SHP77 (cell line): ENCODE measurements around the gene HBZ.
A peak's percentile ranks its signal among the peaks of the same experiment; 100 is the strongest.
"Not testable (repeated sequence)": the region's sequence is repeated elsewhere in the genome, so short reads cannot be mapped to it uniquely, and the experiment has no call there.

Experiments
- DNase-seq, 2 experiments: peaks; one replicate each; lab custom pipeline; 2025; lab: John Stamatoyannopoulos, UW

HBZ gene

DNA sequence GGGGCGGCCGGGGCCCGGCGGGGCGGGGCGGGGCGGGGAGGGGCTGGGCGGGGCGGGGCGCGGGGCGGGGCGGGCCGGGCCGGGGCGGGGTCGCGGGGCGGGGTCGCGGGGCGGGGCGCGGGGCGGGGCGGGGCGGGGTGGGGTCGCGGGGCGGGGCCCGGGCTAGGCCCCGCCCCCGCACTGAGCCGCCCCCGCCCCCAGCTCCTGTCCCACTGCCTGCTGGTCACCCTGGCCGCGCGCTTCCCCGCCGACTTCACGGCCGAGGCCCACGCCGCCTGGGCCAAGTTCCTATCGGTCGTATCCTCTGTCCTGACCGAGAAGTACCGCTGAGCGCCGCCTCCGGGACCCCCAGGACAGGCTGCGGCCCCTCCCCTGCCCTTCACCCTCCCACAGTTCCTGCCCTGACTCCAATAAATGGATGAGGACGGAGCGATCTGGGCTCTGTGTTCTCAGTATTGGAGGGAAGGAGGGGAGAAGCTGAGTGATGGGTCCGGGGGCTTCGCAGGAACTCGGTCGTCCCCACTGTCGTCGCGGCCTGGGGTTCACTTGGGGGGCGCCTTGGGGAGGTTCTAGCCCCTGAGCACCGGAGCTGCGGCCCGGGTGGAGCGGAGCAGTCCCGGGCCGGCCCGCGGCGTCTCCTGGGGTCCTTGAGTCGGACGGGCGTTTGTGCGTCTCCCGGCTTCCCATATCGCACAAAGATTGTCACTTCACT is 12.5 kb downstream of the HBZ start:
- no peak for DNase-seq

DNA sequence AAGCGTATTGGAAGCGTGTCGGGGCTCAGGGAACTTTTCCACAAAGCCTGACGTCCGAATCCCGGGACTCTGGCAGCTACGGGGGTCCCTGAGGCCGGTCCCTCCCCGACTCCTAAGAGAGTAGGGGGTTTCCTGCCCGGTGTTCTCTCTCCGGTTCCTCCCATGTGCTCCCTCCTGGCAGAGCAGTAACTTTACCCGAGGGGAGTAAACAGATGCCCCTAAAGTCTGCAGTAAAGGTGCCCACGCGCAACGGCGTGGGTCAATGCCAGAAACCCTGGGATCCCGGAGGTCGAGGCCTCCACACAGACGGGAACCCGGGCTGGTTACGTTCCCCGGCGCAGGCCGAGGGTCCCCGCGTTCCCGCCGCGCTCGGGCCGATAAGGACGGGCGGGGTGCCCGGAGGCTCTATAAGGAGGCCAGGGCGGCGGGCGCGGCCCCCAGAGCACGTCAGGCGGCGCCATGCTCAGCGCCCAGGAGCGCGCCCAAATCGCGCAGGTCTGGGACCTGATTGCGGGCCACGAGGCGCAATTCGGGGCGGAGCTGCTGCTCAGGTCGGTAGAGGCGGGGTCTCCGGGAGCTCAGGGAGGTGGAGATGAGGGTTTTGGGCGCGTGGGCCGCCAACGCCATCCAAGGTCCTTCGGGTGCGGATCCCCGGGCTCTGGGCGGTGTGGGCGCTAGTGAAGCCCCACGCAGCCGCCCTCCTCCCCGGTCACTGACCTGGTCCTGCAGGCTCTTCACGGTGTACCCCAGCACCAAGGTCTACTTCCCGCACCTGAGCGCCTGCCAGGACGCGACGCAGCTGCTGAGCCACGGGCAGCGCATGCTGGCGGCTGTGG is 13.3 kb downstream of the HBZ start, which contains the start of gene HBM:
HBM (plus strand) TSS at position 440 of the 836 bp plus-strand sequence; CDS start at position 460, 20 bp downstream.
- DNase-seq, result no peak

DNA sequence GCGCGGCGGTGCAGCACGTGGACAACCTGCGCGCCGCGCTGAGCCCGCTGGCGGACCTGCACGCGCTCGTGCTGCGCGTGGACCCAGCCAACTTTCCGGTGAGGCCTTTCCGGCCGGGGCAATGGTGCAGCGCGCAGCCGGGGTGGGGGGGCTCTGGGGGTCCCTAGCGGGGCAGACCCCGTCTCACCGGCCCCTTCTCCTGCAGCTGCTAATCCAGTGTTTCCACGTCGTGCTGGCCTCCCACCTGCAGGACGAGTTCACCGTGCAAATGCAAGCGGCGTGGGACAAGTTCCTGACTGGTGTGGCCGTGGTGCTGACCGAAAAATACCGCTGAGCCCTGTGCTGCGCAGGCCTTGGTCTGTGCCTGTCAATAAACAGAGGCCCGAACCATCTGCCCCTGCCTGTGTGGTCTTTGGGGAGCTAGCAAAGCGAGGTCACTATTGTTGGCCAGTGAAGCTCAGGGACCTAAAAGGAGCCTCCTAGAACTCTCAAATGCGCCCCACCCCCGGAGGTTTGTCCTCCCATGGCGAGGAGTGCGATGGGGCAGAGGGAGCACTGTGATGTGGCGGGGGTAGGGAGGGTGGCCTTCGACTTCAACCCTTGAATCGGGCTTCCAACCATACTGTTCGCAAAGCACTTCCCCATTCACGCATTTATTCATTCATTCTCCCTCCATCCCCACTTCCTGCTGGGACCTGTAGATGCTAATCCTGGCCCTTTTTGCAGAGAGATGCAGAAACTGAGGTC is 14.1 kb downstream of the HBZ start:
- no peak for DNase-seq

DNA sequence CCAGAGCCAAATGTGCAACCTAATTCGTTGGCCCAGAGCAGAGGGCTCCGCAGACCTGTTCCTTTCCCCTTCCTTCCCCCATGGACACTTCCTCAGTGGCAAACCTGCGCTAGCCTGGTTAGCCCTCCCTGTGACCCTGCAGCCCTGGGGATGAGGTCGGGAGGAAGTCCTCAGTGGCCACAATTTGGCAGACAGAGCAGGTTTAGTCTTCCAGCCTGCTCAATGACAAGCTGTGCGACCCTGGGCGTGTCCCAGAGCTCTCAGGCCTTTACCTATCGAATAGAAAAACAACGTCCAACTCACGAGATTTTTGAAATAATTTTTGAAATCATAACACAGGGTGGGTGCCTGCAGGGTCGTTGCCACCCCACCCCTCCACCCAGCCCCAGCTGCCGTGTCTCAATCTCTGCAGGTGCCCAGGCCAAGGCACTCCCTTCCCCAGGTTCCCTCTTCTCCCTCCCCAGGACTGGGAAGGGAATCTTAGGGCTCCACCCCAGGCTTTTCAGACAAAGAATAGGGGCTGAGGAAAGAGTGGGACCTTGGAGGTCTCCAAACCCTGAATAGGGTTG is 14.8 kb downstream of the HBZ start:
- no peak for DNase-seq

DNA sequence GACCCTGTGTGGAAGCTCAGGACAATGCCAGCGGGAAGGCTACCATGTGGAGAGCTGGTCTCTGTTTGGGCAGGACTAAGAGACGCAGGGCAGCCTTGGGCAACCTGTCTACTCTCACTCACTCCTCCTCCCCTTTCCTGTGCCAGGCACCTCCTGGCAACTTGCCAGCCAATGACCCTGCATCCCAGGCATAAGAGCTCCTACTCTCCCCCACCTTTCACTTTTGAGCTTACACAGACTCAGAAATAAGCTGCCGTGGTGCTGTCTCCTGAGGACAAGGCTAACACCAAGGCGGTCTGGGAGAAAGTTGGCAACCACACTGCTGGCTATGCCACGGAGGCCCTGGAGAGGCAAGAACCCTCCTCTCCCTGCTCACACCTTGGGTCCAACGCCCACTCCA is 16.0 kb downstream of the HBZ start:
- DNase-seq, result peak in 1 of 2 experiments; percentile 46

DNA sequence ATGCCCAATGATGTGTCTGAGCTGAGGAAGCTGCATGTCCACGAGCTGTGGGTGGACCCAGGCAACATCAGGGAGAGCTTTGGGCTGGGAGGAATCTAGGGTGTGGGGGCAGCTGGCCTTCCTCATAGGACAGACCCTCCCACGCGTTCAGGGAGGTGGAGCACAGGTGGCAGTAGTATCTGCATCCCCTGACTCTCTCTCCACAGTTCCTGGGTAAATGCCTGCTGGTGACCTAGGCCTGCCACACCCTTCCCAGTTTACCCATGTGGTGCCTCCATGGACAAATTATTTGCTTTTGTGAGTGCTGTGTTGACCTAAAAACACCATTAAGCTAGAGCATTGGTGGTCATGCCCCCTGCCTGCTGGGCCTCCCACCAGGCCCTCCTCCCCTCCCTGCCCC is 16.6 kb downstream of the HBZ start:
- DNase-seq, result no peak

DNA sequence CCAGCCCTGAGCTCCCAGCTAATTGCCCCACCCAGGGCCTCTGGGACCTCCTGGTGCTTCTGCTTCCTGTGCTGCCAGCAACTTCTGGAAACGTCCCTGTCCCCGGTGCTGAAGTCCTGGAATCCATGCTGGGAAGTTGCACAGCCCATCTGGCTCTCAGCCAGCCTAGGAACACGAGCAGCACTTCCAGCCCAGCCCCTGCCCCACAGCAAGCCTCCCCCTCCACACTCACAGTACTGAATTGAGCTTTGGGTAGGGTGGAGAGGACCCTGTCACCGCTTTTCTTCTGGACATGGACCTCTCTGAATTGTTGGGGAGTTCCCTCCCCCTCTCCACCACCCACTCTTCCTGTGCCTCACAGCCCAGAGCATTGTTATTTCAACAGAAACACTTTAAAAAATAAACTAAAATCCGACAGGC is 17.7 kb downstream of the HBZ start:
- not testable (repeated sequence) for DNase-seq

DNA sequence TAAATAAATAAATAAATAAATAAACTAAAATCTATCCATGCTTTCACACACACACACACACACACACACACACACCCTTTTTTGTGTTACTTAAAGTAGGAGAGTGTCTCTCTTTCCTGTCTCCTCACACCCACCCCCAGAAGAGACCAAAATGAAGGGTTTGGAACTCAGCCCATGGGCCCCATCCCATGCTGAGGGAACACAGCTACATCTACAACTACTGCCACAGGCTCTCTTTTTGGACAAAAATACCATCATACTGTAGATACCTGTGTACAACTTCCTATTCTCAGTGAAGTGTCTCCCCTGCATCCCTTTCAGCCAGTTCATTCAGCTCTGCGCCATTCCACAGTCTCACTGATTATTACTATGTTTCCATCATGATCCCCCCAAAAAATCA is 18.3 kb downstream of the HBZ start:
- no peak for DNase-seq

DNA sequence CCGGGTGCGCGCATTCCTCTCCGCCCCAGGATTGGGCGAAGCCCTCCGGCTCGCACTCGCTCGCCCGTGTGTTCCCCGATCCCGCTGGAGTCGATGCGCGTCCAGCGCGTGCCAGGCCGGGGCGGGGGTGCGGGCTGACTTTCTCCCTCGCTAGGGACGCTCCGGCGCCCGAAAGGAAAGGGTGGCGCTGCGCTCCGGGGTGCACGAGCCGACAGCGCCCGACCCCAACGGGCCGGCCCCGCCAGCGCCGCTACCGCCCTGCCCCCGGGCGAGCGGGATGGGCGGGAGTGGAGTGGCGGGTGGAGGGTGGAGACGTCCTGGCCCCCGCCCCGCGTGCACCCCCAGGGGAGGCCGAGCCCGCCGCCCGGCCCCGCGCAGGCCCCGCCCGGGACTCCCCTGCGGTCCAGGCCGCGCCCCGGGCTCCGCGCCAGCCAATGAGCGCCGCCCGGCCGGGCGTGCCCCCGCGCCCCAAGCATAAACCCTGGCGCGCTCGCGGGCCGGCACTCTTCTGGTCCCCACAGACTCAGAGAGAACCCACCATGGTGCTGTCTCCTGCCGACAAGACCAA is 20.0 kb downstream of the HBZ start, which contains the start of gene HBA2:
HBA2 (plus strand) TSS at position 503 of the 568 bp plus-strand sequence; CDS start at position 540, 37 bp downstream.
- not testable (repeated sequence) for DNase-seq

DNA sequence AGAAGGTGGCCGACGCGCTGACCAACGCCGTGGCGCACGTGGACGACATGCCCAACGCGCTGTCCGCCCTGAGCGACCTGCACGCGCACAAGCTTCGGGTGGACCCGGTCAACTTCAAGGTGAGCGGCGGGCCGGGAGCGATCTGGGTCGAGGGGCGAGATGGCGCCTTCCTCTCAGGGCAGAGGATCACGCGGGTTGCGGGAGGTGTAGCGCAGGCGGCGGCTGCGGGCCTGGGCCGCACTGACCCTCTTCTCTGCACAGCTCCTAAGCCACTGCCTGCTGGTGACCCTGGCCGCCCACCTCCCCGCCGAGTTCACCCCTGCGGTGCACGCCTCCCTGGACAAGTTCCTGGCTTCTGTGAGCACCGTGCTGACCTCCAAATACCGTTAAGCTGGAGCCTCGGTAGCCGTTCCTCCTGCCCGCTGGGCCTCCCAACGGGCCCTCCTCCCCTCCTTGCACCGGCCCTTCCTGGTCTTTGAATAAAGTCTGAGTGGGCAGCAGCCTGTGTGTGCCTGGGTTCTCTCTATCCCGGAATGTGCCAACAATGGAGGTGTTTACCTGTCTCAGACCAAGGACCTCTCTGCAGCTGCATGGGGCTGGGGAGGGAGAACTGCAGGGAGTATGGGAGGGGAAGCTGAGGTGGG is 20.9 kb downstream of the HBZ start:
- not testable (repeated sequence) for DNase-seq

DNA sequence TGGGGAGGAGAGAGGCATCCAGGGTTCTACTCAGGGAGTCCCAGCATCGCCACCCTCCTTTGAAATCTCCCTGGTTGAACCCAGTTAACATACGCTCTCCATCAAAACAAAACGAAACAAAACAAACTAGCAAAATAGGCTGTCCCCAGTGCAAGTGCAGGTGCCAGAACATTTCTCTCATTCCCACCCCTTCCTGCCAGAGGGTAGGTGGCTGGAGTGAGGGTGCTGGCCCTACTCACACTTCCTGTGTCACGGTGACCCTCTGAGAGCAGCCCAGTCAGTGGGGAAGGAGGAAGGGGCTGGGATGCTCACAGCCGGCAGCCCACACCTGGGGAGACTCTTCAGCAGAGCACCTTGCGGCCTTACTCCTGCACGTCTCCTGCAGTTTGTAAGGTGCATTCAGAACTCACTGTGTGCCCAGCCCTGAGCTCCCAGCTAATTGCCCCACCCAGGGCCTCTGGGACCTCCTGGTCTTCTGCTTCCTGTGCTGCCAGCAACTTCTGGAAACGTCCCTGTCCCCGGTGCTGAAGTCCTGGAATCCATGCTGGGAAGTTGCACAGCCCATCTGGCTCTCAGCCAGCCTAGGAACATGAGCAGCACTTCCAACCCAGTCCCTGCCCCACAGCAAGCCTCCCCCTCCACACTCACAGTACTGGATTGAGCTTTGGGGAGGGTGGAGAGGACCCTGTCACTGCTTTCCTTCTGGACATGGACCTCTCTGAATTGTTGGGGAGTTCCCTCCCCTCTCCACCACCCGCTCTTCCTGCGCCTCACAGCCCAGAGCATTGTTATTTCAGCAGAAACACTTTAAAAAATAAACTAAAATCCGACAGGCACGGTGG is 21.7 kb downstream of the HBZ start:
- not testable (repeated sequence) for DNase-seq

DNA sequence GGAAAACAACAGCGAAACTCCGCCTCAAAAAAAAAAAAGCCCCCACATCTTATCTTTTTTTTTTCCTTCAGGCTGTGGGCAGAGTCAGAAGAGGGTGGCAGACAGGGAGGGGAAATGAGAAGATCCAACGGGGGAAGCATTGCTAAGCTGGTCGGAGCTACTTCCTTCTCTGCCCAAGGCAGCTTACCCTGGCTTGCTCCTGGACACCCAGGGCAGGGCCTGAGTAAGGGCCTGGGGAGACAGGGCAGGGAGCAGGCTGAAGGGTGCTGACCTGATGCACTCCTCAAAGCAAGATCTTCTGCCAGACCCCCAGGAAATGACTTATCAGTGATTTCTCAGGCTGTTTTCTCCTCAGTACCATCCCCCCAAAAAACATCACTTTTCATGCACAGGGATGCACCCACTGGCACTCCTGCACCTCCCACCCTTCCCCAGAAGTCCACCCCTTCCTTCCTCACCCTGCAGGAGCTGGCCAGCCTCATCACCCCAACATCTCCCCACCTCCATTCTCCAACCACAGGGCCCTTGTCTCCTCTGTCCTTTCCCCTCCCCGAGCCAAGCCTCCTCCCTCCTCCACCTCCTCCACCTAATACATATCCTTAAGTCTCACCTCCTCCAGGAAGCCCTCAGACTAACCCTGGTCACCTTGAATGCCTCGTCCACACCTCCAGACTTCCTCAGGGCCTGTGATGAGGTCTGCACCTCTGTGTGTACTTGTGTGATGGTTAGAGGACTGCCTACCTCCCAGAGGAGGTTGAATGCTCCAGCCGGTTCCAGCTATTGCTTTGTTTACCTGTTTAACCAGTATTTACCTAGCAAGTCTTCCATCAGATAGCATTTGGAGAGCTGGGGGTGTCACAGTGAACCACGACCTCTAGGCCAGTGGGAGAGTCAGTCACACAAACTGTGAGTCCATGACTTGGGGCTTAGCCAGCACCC is 22.8 kb downstream of the HBZ start:
- no peak for DNase-seq

DNA sequence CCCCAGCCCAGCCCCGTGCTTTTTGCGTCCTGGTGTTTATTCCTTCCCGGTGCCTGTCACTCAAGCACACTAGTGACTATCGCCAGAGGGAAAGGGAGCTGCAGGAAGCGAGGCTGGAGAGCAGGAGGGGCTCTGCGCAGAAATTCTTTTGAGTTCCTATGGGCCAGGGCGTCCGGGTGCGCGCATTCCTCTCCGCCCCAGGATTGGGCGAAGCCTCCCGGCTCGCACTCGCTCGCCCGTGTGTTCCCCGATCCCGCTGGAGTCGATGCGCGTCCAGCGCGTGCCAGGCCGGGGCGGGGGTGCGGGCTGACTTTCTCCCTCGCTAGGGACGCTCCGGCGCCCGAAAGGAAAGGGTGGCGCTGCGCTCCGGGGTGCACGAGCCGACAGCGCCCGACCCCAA is 23.6 kb downstream of the HBZ start:
- DNase-seq, result not testable (repeated sequence)

DNA sequence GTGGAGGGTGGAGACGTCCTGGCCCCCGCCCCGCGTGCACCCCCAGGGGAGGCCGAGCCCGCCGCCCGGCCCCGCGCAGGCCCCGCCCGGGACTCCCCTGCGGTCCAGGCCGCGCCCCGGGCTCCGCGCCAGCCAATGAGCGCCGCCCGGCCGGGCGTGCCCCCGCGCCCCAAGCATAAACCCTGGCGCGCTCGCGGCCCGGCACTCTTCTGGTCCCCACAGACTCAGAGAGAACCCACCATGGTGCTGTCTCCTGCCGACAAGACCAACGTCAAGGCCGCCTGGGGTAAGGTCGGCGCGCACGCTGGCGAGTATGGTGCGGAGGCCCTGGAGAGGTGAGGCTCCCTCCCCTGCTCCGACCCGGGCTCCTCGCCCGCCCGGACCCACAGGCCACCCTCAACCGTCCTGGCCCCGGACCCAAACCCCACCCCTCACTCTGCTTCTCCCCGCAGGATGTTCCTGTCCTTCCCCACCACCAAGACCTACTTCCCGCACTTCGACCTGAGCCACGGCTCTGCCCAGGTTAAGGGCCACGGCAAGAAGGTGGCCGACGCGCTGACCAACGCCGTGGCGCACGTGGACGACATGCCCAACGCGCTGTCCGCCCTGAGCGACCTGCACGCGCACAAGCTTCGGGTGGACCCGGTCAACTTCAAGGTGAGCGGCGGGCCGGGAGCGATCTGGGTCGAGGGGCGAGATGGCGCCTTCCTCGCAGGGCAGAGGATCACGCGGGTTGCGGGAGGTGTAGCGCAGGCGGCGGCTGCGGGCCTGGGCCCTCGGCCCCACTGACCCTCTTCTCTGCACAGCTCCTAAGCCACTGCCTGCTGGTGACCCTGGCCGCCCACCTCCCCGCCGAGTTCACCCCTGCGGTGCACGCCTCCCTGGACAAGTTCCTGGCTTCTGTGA is 24.3 kb downstream of the HBZ start, which contains the start of gene HBA1:
HBA1 (plus strand) TSS at position 204 of the 906 bp plus-strand sequence; CDS start at position 241, 37 bp downstream.
- DNase-seq, result not testable (repeated sequence)

DNA sequence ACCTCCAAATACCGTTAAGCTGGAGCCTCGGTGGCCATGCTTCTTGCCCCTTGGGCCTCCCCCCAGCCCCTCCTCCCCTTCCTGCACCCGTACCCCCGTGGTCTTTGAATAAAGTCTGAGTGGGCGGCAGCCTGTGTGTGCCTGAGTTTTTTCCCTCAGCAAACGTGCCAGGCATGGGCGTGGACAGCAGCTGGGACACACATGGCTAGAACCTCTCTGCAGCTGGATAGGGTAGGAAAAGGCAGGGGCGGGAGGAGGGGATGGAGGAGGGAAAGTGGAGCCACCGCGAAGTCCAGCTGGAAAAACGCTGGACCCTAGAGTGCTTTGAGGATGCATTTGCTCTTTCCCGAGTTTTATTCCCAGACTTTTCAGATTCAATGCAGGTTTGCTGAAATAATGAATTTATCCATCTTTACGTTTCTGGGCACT is 25.0 kb downstream of the HBZ start:
- DNase-seq, result no peak

DNA sequence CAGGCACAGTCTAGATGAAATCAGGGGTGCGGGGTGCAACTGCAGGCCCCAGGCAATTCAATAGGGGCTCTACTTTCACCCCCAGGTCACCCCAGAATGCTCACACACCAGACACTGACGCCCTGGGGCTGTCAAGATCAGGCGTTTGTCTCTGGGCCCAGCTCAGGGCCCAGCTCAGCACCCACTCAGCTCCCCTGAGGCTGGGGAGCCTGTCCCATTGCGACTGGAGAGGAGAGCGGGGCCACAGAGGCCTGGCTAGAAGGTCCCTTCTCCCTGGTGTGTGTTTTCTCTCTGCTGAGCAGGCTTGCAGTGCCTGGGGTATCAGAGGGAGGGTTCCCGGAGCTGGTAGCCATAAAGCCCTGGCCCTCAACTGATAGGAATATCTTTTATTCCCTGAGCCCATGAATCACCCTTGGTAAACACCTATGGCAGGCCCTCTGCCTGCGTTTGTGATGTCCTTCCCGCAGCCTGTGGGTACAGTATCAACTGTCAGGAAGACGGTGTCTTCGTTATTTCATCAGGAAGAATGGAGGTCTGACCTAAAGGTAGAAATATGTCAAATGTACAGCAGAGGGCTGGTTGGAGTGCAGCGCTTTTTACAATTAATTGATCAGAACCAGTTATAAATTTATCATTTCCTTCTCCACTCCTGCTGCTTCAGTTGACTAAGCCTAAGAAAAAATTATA is 25.7 kb downstream of the HBZ start:
- DNase-seq, result no peak

DNA sequence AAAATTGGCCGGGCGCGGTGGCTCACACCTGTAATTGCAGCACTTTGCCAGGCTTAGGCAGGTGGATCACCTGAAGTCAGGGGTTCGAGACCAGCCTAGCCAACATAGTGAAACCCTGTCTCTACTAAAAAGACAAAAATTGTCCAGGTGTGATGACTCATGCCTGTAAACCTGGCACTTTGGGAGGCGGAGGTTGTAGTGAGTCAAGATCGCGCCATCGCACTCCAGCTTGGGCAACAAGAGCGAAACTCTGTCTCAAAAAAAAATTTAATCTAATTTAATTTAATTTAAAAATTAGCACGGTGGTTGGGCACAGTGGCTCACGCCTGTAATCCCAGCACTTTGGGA is 26.2 kb downstream of the HBZ start:
- DNase-seq, result no peak
